Thyroid gland (tissue), 4 donors: ENCODE results near the gene OR2V2.

Experiments
- POLR2A ChIP-seq, 2 donors: fragments of 450-650 bp; IDR thresholded peaks; one replicate each; pipeline ENCODE4 v1.6.1; 2017; ENCODE audit warnings: antibody characterized with exemption in 2 of 2, mild to moderate bottlenecking in 2 of 2, moderate library complexity in 1 of 2
- TF ChIP-seq, protein P1 (sequence below), 6 experiments: fragments of 200-600 bp in 3 of 6; fragments of 450-650 bp in 3 of 6; sonication (generic) in 3 of 6; IDR thresholded peaks; one replicate each; pipeline ENCODE4 v1.5.1; 2016 to 2019; ENCODE audit warnings: antibody characterized with exemption in 6 of 6, mild to moderate bottlenecking in 2 of 6, inconsistent platforms in 1 of 6, moderate library complexity in 1 of 6

DNA sequence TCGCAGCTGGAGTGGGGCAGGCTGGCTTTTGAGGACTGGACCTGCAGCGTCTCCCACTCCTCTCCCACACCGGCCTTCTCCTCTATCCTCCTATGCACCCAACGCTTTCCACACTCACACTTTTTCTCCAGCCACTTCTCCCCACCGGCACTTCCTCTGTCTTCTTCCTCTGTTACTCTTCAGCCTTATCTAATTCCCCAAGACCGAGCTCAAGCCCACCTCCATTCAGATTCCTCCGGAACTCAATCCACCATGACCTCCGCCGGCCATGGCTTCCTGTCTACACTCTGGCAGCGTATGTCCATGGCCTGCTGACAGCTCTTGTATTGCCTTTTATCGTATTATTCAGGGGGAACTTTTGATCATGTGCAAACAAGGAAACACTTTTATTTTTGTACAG is 15.9 kb upstream of the OR2V2 start:
- TF ChIP-seq, protein P1, sequence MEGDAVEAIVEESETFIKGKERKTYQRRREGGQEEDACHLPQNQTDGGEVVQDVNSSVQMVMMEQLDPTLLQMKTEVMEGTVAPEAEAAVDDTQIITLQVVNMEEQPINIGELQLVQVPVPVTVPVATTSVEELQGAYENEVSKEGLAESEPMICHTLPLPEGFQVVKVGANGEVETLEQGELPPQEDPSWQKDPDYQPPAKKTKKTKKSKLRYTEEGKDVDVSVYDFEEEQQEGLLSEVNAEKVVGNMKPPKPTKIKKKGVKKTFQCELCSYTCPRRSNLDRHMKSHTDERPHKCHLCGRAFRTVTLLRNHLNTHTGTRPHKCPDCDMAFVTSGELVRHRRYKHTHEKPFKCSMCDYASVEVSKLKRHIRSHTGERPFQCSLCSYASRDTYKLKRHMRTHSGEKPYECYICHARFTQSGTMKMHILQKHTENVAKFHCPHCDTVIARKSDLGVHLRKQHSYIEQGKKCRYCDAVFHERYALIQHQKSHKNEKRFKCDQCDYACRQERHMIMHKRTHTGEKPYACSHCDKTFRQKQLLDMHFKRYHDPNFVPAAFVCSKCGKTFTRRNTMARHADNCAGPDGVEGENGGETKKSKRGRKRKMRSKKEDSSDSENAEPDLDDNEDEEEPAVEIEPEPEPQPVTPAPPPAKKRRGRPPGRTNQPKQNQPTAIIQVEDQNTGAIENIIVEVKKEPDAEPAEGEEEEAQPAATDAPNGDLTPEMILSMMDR (IDR thresholded peaks at IDR 0.05): no peak
- no peak for TF ChIP-seq POLR2A (IDR thresholded peaks at IDR 0.05)
